Measurements from ENCODE around the gene SBK3.
"Not testable (repeated sequence)": the region's sequence is repeated elsewhere in the genome, so short reads cannot be mapped to it uniquely, and the experiment has no call there.

SBK3 gene

GRCh38 chr19:55545443-55545842 is at the start of gene SBK3:
Gene SBK3, minus strand, starts transcription at chr19:55545543. Its CDS starts 0 bp downstream, at chr19:55545543.
- no peak for DNase-seq

DNA sequence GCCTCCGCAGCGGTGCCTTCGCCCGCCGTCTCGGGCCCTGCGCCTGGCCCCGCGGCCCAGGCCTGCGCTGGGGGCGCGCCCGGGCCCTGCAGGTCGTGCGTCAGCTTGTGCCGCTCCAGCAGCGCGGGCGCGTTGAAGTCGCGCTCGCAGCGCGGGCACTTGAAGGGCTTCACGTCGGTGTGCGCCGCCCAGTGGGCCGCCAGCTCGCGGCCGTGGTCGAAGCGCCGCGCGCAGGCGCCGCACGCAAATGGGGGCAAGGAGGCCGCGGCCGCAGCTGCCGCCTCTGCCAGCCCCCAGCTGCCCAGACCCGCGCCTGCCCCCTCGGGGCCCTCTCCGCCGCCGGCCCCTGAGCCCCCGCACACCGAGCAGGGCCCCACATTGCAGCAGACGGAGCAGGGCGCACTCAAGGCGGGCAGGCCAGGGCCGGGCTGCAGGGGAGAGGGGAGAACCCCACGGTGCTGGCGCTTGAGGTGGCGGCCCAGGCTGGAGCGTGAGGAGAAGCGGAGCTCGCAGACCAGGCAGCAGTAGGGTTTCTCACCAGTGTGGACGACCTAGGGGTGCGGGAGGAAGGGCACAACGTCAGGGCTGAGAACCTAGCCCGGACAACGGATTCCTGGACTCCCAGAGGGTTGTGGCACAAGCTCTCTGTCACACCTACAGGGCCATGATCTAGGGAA is 47.9 kb upstream of the SBK3 start:
- no peak for DNase-seq

DNA sequence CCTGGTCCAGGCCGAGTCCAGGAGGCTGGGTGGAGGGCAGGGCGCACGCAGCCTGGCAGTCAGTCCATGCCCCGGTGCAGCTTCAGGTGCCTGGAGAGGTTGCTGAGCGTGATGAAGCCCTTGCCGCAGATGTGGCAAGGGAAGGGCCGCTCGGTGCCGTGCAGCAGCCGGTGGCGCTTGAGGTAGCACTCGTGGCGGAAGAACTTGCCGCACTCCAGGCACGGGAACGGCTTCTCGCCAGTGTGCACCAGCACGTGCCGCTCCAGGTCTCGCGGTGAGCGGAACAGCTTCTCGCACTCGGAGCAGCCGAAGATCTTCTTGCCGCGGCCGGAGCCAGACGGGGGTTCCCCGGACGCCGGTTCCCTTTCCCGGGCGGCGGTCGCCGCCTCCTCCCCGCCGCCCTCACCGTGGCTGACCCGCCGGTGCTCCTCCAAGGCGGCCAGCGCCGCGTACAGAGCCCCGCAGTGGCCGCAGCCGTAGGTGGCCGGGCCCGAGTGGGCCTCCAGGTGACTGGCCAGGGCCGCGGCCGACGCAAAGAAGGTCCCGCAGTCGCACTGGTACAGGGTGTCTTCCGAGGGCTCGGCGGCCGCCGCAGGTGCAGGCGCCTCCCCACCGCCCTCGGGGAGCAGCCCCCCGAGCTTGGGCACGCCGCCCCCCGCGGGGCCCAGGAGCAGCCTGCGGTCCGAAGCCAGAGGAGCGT is 47.2 kb upstream of the SBK3 start:
- DNase-seq, result no peak

DNA sequence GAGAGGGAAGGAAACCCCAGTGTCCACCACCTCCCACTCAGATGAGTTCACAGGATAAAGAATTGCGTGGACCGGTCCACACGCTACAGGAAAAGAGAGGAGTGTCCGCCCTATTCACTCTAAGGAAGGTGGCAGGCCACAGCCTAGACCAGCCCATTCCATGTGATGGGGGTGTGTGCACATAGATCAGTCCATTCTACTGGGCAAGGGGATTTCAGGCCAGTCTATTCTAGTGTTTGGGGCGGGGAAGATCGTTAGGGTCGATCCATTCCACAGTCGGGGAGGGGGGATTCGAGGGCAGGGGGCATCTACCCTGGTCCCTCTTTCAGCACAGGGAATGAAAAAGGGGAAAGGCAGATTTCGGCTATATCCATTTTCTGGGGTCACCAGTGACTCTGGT is 46.2 kb upstream of the SBK3 start:
- no peak for DNase-seq

GRCh38 chr19:55590617-55591016 is 45.3 kb upstream of the SBK3 start:
- peak; percentile 6 for DNase-seq

DNA sequence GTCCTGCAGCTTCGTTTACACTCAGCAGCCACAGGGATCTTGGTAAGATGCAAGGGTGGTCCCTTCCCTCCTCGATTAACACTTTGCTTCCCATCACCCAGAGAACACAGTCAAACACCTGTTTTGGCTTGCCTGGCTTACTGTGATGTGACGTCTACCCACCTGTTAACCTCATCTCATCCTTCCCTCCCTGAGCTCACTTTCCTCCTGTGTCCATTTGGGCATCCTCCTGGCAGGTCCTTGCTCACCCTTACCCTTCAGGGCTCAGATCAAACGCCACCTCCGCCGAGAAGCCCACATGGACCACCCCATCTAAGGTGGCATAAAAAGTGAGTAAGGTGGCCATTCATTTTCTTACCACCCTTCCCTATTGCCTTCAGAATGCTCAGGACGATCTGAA is 44.8 kb upstream of the SBK3 start:
- DNase-seq, result no peak

- DNase-seq, result no peak
Observed at GRCh38 chr19:55588738-55589137, 43.4 kb upstream of the SBK3 start.

DNA sequence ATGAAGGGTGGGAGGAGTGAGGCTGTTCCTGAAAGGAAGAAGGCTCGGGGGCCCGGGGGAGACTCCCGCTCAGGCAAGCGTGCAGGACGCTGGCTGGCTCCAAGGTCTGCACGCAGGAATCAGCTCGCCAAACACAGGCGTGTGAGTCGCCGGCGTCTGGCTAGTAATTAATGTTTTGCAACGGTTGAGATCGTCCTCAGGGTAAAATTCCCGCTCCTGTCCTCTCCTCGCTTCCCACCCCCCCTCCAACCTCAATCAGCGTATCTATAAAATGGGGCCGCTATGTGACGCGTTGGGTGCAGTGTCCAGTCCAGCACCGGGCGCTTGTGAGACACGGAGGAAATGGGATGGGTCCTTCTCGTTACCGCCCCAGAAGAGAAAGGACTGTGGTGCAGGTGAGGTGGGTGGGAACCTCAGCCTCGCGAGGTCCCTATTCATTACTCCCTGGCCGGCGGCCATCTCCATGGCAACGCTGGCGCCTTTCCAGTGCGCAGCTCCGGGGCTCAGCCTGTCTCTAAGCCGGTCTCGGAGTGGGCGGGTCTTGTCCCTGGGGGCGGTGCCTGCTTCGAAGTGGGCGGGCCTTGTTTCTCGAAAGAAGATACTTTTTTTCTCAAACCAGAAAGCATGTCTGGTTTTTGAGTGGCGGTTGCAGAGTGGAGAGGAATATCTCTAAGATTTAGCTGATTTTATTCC is 41.8 kb upstream of the SBK3 start:
- DNase-seq, result peak; percentile 91

DNA sequence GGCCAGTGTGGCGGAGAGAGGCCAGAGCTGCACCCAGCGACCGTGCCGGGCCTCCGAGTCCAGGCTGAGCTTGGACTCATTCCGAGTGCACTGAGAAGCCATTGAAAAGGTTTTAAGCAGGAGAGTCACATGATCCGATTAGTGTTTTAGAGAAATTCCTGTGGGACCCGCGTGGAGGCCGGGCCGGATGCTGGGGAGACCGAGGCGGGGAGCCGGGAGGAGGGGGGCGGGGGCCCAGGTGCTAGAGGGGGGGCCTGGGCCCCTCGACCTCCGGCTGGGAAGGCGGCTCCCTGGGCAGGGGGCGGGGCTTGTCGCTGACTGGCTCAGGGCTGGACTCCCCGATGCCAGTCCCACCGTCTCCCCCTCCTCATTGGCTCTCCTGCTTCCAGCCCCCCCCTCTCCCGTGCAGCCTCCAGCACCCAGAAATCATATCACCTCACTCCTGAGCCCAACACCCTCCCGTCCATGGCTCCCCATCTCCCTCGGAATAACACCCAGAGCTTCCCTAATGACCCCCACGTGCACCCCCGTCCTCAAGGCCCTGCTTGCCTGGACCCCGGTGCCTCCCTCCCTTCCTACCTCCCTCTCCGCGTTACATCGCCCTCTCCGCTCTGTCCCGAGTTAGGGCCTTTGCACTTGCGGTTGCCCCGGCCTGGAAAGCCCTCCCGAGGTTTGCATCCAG is 40.5 kb upstream of the SBK3 start:
- peak; percentile 26 for DNase-seq

DNA sequence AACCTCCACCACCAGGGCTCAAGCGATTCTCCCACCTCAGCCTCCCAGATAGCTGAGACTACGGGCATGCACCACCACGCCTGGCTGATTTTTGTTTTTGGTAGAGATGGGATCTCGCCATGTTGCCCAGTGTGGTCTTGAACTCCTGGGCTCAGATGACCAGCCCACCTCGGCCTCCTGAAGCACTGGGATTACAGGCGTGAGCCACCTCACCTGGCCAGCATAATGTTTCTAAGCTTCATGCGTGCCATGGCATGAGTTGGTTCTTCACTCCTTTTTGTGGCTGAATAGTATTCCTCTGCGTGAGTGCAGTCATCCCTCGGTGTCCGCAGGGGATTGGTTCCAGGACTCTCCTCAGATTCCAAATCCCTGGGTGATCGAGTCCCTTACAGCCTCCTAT is 39.5 kb upstream of the SBK3 start:
- DNase-seq, result no peak

- not testable (repeated sequence) for DNase-seq
Observed at GRCh38 chr19:55583897-55584296, 38.6 kb upstream of the SBK3 start.

DNA sequence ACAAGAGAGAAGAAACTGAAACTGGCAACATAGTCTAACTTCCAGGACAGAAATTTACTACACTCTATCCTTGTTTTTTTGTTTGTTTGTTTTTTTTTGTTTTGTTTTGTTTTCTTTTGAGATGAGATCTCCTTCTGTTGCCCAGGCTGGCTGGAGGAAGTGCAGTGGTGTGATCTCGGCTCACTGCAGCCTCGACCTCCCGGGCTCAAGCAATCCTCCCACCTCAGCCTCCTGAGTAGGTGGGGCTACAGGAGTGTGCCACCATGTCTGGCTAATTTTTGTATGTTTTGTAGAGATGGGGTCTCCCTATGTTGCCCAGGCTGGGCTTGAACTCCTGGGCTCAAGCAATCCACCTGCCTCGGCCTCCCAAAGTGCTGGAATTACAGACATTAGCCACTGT is 36.9 kb upstream of the SBK3 start:
- not testable (repeated sequence) for DNase-seq

DNA sequence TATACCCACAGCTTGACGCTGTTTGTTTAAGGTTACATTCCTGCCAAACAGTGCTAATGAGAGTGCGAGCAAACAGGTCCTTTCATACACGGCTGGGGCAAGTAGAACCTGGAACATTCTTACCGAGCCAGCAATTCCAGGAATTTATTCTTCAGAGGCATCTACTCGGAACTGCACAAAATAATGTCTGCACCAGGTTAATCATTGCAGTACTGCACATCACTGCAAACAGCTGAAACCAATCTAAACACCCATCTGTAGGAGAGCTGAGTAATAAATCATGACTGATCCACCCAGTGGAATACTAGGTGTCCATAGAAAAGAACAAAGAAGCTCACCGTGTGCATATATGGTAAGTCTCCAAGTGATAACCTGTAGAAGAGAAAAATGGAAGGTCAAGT is 36.5 kb upstream of the SBK3 start:
- DNase-seq, result peak; percentile 60

- DNase-seq, result no peak
Observed at GRCh38 chr19:55581145-55581822, 35.9 kb upstream of the SBK3 start.

DNA sequence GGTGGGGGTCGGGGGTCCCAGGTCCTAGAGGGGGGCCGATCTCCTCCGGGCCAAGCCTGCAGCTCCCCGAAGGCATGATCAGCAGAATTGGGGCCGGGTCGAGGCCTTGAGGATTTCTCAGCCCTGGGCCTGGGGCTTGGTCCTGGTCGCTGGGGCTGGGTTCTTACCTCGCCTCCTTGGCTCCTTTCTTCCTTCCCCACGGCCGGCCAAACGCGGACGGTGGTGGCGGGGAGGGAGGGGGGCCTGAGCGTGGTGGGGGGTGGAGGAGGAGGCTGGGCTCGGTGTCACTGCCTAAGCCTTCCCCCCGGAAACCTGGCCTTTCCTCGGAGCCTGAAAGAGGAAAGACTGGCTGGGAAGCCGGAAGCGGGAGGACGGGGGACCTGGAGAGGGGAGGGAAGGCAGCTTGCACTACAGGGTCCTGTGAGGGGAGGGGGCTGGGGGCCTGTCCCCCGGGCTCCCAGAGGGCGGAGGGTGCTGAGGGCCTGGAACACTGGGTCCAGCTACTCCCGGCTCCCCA is 35.3 kb upstream of the SBK3 start, which contains the start of gene ZNF579:
Gene ZNF579, minus strand, starts transcription at position 221 of the 517 bp plus-strand sequence. CDS start 1,209 bp downstream, outside the sequence.
- DNase-seq, result peak; percentile 80

GRCh38 chr19:55579766-55580621 is 34.7 kb upstream of the SBK3 start:
- no peak for DNase-seq

DNA sequence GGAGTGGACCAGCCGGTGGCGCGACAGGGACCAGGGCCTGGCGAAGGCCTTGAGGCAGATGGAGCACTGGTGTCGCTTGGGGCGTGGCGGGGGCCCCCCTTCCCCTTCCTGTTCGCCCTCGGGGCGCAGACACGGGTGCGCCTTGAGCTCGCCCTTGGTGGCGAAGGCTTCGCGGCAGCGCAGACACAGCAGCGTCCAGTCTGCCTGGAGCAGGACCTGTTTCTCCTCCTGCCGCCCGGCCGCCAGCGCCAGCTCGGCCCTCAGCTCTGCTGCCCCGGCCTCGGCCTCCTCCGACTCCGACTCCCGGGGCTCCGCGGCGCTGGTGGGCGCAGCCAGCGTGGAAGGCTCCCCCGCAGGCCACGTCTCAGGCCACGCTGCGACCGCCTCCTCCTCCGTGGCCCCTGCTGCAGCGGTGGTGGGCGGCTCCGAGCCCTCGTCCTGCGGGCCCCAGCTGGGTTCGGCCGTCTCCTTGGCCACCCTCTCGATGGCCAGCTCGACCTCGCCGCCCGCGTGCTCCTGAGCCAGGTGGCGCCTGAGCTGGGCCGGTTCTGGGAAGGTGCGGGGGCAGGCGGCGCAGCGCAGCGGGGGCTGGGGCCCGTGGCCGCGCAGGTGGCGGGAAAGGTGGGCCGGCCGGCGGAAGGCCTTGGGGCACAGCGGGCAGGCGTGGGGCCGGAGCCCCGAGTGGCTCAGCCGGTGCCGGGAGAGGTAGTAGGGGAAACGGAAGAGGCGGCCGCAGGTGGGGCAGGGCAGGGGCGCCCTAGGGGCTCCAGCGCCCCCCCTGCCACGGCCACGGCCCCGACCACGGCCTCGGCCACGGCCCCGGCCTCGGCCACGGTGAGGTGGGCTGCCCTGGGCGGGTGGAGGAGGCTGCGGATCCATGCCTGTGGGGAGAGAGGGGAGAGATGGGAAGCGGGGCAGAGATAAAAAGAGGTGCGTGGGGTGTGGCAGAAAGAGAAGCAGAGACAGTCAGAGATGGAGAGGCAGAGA is 33.7 kb upstream of the SBK3 start:
- DNase-seq, result no peak

DNA sequence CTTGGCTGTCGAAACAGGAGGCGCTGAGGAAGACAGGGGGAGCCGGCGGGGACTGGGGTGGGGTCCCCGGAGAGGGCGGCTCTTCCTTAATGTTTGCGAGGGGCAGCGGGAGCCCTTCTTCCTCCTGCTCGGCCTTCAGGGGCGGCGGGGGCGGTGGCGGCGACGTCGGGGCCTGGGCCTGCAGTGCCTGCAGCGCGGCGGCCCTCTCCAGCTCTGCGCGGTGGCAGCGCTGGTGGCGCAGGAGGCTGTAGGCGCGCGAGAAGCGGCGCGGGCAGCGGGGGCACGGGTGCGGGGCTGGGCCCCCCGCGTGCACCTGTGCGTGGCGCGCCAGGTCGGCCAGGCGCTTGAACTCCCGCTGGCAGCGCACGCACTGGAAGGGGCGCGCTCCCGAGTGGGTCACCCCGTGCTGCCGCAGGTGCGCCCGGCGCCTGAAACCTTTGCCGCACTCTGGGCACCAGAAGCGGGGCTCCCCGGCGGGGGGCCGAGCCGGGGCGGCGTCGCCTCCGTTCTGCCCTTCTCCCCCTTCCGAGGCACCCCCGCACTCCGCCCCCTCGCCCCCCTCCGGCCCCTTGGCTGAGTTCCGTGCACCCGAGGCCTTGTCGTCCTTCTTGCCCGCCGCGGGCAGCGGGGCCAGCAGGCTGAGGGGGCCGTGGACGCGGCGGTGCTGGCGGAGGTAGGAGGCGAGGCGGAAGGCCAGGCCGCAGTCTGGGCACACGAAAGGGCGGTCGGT is 32.9 kb upstream of the SBK3 start:
- DNase-seq, result no peak

GRCh38 chr19:55576746-55577145 is 31.4 kb upstream of the SBK3 start:
- DNase-seq, result no peak
